ENCODE data around the gene HDAC9.

HDAC9 gene

GRCh38 chr7:18495412-18496340, at the start of gene HDAC9:
TSS of gene HDAC9 (plus strand) at chr7:18495749. CDS start at chr7:18496303, 554 bp downstream.
- DNase-seq (ENCODE audit: low read depth in 2 of 2): no peak

GRCh38 chr7:18445916-18446520, 49.5 kb upstream of the HDAC9 start:
- DNase-seq (ENCODE audit: low read depth in 2 of 2): no peak

GRCh38 chr7:18450019-18450418, 45.5 kb upstream of the HDAC9 start:
- no peak for DNase-seq (ENCODE audit: low read depth in 2 of 2)

GRCh38 chr7:18455606-18456005, 39.9 kb upstream of the HDAC9 start:
- no peak for DNase-seq (ENCODE audit: low read depth in 2 of 2)

GRCh38 chr7:18457832-18458231, 37.7 kb upstream of the HDAC9 start:
- DNase-seq (ENCODE audit: low read depth in 2 of 2): no peak

GRCh38 chr7:18458830-18459229, 36.7 kb upstream of the HDAC9 start:
- no peak for DNase-seq (ENCODE audit: low read depth in 2 of 2)

- DNase-seq (ENCODE audit: low read depth in 2 of 2): no peak
These were observed 35.9 kb upstream of the HDAC9 start for GRCh38 chr7:18459484-18460245.

- no peak for DNase-seq (ENCODE audit: low read depth in 2 of 2)
These were observed 33.6 kb upstream of the HDAC9 start for GRCh38 chr7:18461785-18462467.

GRCh38 chr7:18464830-18465229, 30.7 kb upstream of the HDAC9 start:
- DNase-seq (ENCODE audit: low read depth in 2 of 2): no peak

GRCh38 chr7:18467011-18467410, 28.5 kb upstream of the HDAC9 start:
- no peak for DNase-seq (ENCODE audit: low read depth in 2 of 2)

GRCh38 chr7:18468795-18469194, 26.8 kb upstream of the HDAC9 start:
- no peak for DNase-seq (ENCODE audit: low read depth in 2 of 2)

GRCh38 chr7:18469316-18469715, 26.2 kb upstream of the HDAC9 start:
- no peak for DNase-seq (ENCODE audit: low read depth in 2 of 2)

GRCh38 chr7:18471476-18472160, 23.9 kb upstream of the HDAC9 start:
- DNase-seq (ENCODE audit: low read depth in 2 of 2): no peak

GRCh38 chr7:18472161-18472483, 23.4 kb upstream of the HDAC9 start:
- no peak for DNase-seq (ENCODE audit: low read depth in 2 of 2)

- no peak for DNase-seq (ENCODE audit: low read depth in 2 of 2)
These were observed 22.4 kb upstream of the HDAC9 start for GRCh38 chr7:18473119-18473518.

- no peak for DNase-seq (ENCODE audit: low read depth in 2 of 2)
These were observed 20.6 kb upstream of the HDAC9 start for GRCh38 chr7:18474944-18475343.

GRCh38 chr7:18475488-18475887, 20.1 kb upstream of the HDAC9 start:
- no peak for DNase-seq (ENCODE audit: low read depth in 2 of 2)

- no peak for DNase-seq (ENCODE audit: low read depth in 2 of 2)
These were observed 13.8 kb upstream of the HDAC9 start for GRCh38 chr7:18481776-18482175.

GRCh38 chr7:18488049-18488448, 7.5 kb upstream of the HDAC9 start:
- DNase-seq (ENCODE audit: low read depth in 2 of 2): no peak

- no peak for DNase-seq (ENCODE audit: low read depth in 2 of 2)
These were observed 5.9 kb upstream of the HDAC9 start for GRCh38 chr7:18489624-18490023.

GRCh38 chr7:18491871-18492270, 3.7 kb upstream of the HDAC9 start:
- no peak for DNase-seq (ENCODE audit: low read depth in 2 of 2)

Data from activated CD4-positive, alpha-beta T cell treated with anti-CD3 and anti-CD28 coated beads for 24 hours (primary cell).